A673 (cell line): ENCODE measurements around the gene ETNK2. TPM values are rescaled to one million over a fixed set of nuclear protein-coding genes. Genes with fewer than 3 reads are reported as not detected.

Experiments
- BruUV-seq: library from RNA; stranded (reverse); fragments of 400-500 nt; replicated peaks from 2 replicates; lab custom pipeline; 2021; lab: Mats Ljungman, UMichigan
- CTCF ChIA-PET: fragments of 300-600 bp; sonication (Branson Sonifier 250); formaldehyde crosslinking; loops from one replicate; lab custom pipeline; 2022; ENCODE audit warnings: antibody characterized with exemption; lab: Charles Lee
- POLR2A ChIA-PET: fragments of 300-600 bp; sonication (Branson Sonifier 250); formaldehyde crosslinking; loops from one replicate; lab custom pipeline; 2022; ENCODE audit warnings: antibody characterized with exemption; ENCODE audit not compliant: low non-redundant PET; lab: Charles Lee
- DNase-seq: peaks from one replicate; pipeline ENCODE4 v3.0.0-alpha.2; 2015; ENCODE audit warnings: low spot score
- H3K27ac ChIP-seq: fragments of 200-600 bp; sonication (generic); 2 replicates; pipeline ENCODE4 v1.5.1; 2016; ENCODE audit warnings: mixed run types, low read depth, mild to moderate bottlenecking, mixed read lengths, antibody characterized with exemption, low read length; ENCODE audit not compliant: poor library complexity, severe bottlenecking
- H3K27me3 ChIP-seq: fragments of 200-600 bp; sonication (generic); replicated peaks from 2 replicates; pipeline ENCODE4 v1.6.1; 2017; ENCODE audit warnings: mixed run types, low read depth, mild to moderate bottlenecking, mixed read lengths, antibody characterized with exemption, low read length; ENCODE audit not compliant: insufficient read depth, poor library complexity
- H3K36me3 ChIP-seq: fragments of 200-600 bp; sonication (generic); 2 replicates; pipeline ENCODE4 v1.6.1; 2016; ENCODE audit warnings: mixed run types, mild to moderate bottlenecking, mixed read lengths, antibody characterized with exemption, low read length; ENCODE audit not compliant: insufficient read depth, poor library complexity, severe bottlenecking
- H3K4me1 ChIP-seq: fragments of 200-600 bp; sonication (generic); 2 replicates; pipeline ENCODE4 v1.6.1; 2017; ENCODE audit warnings: mixed run types, mild to moderate bottlenecking, mixed read lengths, antibody characterized with exemption, low read length; ENCODE audit not compliant: insufficient read depth, poor library complexity, severe bottlenecking
- H3K4me3 ChIP-seq: fragments of 200-600 bp; sonication (generic); 2 replicates; pipeline ENCODE4 v1.5.1; 2016; ENCODE audit warnings: low read depth, mixed run types, mild to moderate bottlenecking, mixed read lengths, low read length; ENCODE audit not compliant: poor library complexity, severe bottlenecking
- H3K9me3 ChIP-seq: fragments of 200-600 bp; sonication (generic); 2 replicates; pipeline ENCODE4 v1.6.1; 2016; ENCODE audit warnings: mixed run types, low read depth, mild to moderate bottlenecking, mixed read lengths, antibody characterized with exemption, low read length; ENCODE audit not compliant: poor library complexity, severe bottlenecking
- CTCF ChIP-seq: fragments of 300-800, 200-600 bp; sonication (generic); conservative IDR thresholded peaks from 2 replicates; pipeline ENCODE4 v1.5.1; 2017; ENCODE audit warnings: low read depth, mild to moderate bottlenecking, antibody characterized with exemption, low read length, moderate library complexity, mixed read lengths
- EZH2 ChIP-seq: fragments of 200-600 bp; sonication (generic); IDR thresholded peaks from 2 replicates; pipeline ENCODE4 v1.6.1; 2017; ENCODE audit warnings: borderline replicate concordance, low read depth, mild to moderate bottlenecking, mixed read lengths, antibody characterized with exemption, low read length; ENCODE audit not compliant: poor library complexity, severe bottlenecking
- intact Hi-C: fragments of 100-400 bp; cut with micrococcal nuclease; formaldehyde crosslinking; loops from one replicate; pipeline ENCODE4 v1.10.0; 2022; ENCODE audit not compliant: unreplicated experiment
- total RNA-seq: library from RNA; stranded (reverse); gene quantifications from 2 replicates; pipeline ENCODE4 v1.2.3, GENCODE V29; 2021

The ETNK2 gene
- total RNA-seq, 1 experiment from 2014 or later: 8.3 TPM

GRCh38 chr1:204113896-204114295, 37.9 kb downstream of the ETNK2 start:
- no peak for DNase-seq
- intact Hi-C loops: no loop called here
- H3K27me3 ChIP-seq: no peaks in the 10 kb centered on the region
- ChIA-PET CTCF (no interaction called here), POLR2A (no interaction called here)
- no TSS peak for BruUV-seq
- H3K27ac ChIP-seq: no peak overlapping the region
- TF ChIP-seq EZH2: no peak
- TF ChIP-seq CTCF: no peak
- H3K4me3 ChIP-seq: no peak overlapping the region
- peaks cover 4% of the 10 kb centered on the region for H3K4me1 ChIP-seq
- no peaks in the 10 kb centered on the region for H3K9me3 ChIP-seq
- no peaks in the 10 kb centered on the region for H3K36me3 ChIP-seq

GRCh38 chr1:204112876-204113730, 38.7 kb downstream of the ETNK2 start:
- intact Hi-C loops: no loop called here
- ChIA-PET CTCF (interaction anchor here (0.6 kb wide), 1 partner anchor 166 kb away, joined by 3 read pairs; no protein-coding TSS in a partner anchor), POLR2A (no interaction called here)
- Histone ChIP-seq H3K36me3 (no peaks in the 10 kb centered on the region), H3K4me3 (no peak overlapping the region), H3K27me3 (no peaks in the 10 kb centered on the region), H3K4me1 (peaks cover 12% of the 10 kb centered on the region), H3K27ac (no peak overlapping the region), H3K9me3 (no peaks in the 10 kb centered on the region)
- no TSS peak for BruUV-seq
- no peak for DNase-seq
- TF ChIP-seq CTCF: no peak
- no peak for TF ChIP-seq EZH2

GRCh38 chr1:204110894-204111633, 40.8 kb downstream of the ETNK2 start:
- TF ChIP-seq CTCF: no peak
- TF ChIP-seq EZH2: no peak
- Histone ChIP-seq H3K4me3 (no peak overlapping the region), H3K36me3 (no peaks in the 10 kb centered on the region), H3K4me1 (peaks cover 12% of the 10 kb centered on the region), H3K9me3 (no peaks in the 10 kb centered on the region), H3K27ac (no peak overlapping the region), H3K27me3 (no peaks in the 10 kb centered on the region)
- CTCF ChIA-PET: interaction anchor here (1.0 kb wide), 1 partner anchor 200 kb away, joined by 3 read pairs; no protein-coding TSS in a partner anchor
- no peak for DNase-seq
- BruUV-seq: no TSS peak
- intact Hi-C loops: no loop called here
- POLR2A ChIA-PET: interaction anchor here (0.6 kb wide), 1 partner anchor 96 kb away, joined by 19 read pairs; no protein-coding TSS in a partner anchor
